ENCODE measurements around the gene AARS1. TPM values are rescaled to one million over a fixed set of nuclear protein-coding genes. Genes with fewer than 3 reads are reported as not detected.
"Not testable (repeated sequence)": the region's sequence is repeated elsewhere in the genome, so short reads cannot be mapped to it uniquely, and the experiment has no call there.

Gene AARS1
- 32.4 and 36.5 TPM in 2 replicates for total RNA-seq (2014; rRNA removed; shearing (Covaris generic))

DNA sequence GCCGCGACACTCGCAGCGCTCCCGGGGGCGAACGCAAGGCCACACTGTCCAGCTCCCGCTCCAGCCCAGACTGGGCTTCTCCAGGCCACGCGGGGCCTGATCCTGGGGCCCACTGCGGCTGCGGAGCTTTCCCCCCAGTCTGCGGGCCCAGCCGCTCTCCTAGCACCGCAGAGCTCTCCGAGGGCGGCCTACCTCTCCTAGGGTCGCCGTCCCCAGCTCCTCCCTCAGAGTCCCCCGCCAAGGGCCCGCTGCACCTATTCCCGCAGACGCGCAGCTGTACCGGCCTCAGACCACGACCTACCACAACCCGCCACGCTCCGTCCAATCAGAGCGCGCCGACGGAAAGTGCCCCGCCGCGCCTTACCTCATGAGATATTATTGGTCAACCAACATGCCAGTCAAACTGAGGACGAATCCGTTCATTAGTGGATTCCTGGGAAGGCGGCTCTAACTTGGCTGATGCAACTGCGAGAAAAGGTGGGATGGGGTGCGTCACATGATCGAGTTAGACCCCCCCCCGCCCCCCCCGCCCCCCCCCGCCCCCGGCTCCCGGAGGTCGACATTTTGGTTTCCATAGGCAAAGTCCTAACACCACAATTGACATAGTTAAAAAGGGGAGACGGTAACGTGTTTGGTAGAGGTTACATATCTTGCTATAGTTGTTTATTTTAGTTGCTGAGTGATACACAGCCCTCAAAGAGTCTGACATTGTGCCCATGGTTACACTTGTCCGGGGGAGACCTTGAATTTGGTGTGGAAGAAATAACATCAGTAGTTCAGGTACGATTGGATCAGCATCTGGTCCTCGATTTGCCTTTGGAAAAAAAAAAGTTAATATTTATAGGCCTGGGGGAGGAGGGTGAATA is at the start of gene AARS1:
Gene AARS1, minus strand, starts transcription at position 278 of the 866 bp plus-strand sequence. CDS start 6,743 bp downstream, outside the sequence.
- no peaks in the 10 kb centered on the region for H3K9me3 ChIP-seq (replicated peaks)
- H3K36me3 ChIP-seq = peaks cover 3% of the 10 kb centered on the region; the same call in 1 of the 2 replicates

DNA sequence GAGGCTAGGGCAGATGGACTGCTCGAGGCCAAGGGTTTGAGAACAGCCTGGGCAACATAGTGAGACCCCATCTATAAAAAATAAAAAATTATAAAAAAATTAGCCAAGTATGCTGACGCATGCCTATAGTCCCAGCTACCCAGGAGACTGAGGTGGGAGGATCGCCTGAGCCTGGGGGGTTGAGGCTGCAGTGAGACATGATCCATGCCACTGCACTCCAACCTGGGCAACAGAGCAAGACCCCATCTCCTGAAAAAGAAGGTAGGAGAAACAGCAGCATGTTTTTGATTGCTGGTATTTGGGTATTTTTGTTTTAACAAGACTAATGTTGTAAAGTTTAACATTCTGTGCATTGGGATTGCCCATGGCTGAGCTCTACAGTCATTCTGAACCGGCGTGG is 48.5 kb upstream of the AARS1 start:
- H3K4me1 ChIP-seq = no peaks in the 10 kb centered on the region

More for the DNA sequence above, at the start of gene AARS1:
- Histone ChIP-seq H3K27ac (peak within 1 kb of the TSS; percentile 93), H3K27me3 (no peaks in the 10 kb centered on the region), H3K4me1 (no peaks in the 10 kb centered on the region; the same call in 1 of the 2 replicates), H3K4me3 (peak within 1 kb of the TSS; percentile 85)
- peak; percentile 97 to 98 for DNase-seq

DNA sequence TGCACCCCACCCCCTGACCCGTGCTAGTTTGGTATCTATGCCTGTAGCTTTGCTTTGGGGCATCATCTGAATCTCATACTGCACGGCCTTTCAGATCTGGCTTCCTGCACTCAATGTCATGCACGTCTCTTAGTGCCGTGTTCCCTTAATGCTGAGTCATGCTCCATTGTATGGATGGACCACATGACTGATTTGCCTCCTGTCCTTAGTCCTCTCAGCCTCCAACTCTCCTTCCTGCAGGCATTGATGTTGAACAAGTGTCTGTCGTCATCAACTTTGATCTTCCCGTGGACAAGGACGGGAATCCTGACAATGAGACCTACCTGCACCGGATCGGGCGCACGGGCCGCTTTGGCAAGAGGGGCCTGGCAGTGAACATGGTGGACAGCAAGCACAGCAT is 43.4 kb upstream of the AARS1 start:
- not testable (repeated sequence) for H3K4me1 ChIP-seq; H3K36me3 ChIP-seq; H3K27me3 ChIP-seq; H3K27ac ChIP-seq; H3K4me3 ChIP-seq; H3K9me3 ChIP-seq (replicated peaks); DNase-seq

More for the DNA sequence above, 48.5 kb upstream of the AARS1 start:
- H3K27ac ChIP-seq = no peak overlapping the region
- no peak for DNase-seq
- H3K36me3 ChIP-seq = no peaks in the 10 kb centered on the region
- H3K27me3 ChIP-seq = no peaks in the 10 kb centered on the region
- H3K4me3 ChIP-seq = no peak overlapping the region
- no peaks in the 10 kb centered on the region for H3K9me3 ChIP-seq (replicated peaks)

DNA sequence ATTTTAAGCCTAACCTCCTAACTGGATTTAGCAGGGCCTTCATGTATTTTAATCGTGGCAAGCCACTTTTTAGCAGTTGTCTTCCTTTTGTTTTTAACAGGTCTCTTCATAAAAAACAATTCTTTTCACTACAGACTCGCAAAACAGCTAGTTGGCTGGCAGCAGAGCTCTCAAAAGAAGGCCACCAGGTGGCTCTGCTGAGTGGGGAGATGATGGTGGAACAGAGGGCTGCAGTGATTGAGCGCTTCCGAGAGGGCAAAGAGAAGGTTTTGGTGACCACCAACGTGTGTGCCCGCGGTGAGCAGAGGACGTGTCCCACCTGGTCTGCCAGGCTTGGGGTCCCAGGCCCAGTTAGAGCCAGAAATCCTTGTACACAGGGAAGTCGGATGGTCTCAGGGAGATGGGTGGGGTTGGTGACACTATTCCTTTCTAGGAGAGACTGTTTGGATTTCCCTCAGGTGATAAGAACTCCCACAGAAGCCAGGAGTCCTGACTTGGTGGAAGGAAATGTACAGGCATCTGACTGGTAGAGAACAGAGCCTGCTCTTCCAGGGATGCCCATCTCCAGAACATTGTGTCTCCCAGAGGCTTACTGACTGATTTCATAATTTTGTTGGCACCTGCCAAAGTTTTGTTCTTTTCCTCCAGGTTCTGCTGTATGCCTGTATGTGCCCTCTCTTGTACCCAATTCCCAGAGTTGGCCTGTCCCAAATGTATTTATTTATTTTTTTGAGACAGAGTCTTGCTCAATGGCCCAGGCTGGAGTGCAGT is 42.5 kb upstream of the AARS1 start:
- no peak overlapping the region for H3K27ac ChIP-seq
- H3K4me1 ChIP-seq = no peaks in the 10 kb centered on the region
- no peaks in the 10 kb centered on the region for H3K27me3 ChIP-seq
- H3K36me3 ChIP-seq = no peaks in the 10 kb centered on the region
- DNase-seq = peak in 1 of 2 experiments; percentile 7
- no peaks in the 10 kb centered on the region for H3K9me3 ChIP-seq (replicated peaks)
- H3K4me3 ChIP-seq = no peak overlapping the region

DNA sequence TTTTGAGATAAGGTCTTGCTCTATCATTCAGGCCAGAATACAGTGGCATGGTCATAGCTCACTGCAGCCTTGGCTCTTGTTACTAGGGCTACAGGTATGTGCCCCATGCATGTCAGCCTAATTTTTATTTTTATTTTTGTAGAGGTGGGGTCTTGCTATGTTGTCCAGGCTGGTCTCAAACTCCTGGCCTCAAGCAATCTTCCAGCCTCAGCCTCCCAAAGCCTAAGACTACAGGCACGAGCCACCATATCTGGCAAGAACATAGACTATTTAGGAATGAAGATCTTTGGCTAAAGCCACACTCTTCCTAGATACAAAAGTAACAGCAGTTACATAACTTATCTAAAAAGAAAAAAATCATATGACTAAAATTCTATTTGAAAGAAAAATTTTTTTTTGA is 41.8 kb upstream of the AARS1 start:
- no peak overlapping the region for H3K4me3 ChIP-seq
- DNase-seq = no peak
- no peaks in the 10 kb centered on the region for H3K4me1 ChIP-seq
- no peak overlapping the region for H3K27ac ChIP-seq
- no peaks in the 10 kb centered on the region for H3K27me3 ChIP-seq
- H3K36me3 ChIP-seq = no peaks in the 10 kb centered on the region; the same call in 1 of the 2 replicates
- H3K9me3 ChIP-seq (replicated peaks) = no peaks in the 10 kb centered on the region

DNA sequence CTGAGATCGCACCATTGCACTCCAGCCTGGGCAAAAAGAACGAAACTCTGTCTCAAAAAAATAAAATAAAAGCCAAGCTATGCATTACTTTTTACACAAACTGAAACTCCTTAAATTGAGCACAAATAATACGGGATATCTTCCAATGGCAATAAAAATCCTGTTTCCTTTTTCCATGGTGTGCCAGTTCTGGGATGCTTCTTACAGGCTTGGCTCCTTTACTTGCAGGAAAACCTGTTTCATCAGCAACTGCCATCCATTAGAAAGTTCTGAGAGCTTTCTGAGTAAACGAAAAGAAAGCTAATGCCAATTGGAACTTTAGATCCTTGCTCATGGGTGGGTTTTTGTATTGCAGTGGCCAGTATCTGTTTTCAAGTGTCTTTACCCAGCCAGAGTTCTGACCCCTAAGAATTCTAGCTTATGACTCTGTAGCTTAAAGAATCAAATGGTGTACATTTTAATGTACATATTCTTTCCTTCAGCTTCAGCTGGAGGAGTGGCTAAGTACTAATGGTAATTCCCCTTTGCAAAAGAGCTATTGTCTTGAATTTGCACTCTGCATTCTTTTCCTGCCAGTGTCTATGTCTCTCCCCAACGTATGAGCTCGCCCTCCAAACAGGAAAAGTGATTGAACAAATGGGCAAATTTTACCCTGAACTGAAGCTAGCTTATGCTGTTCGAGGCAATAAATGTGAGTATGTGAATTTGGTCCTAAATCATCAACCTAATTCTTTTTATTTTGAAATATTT is 35.9 kb upstream of the AARS1 start:
- H3K4me3 ChIP-seq = no peak overlapping the region
- no peak for DNase-seq
- H3K36me3 ChIP-seq = no peaks in the 10 kb centered on the region; the same call in none of the 2 replicates
- no peak overlapping the region for H3K27ac ChIP-seq
- H3K4me1 ChIP-seq = no peaks in the 10 kb centered on the region
- H3K27me3 ChIP-seq = no peaks in the 10 kb centered on the region
- H3K9me3 ChIP-seq (replicated peaks) = no peaks in the 10 kb centered on the region

DNA sequence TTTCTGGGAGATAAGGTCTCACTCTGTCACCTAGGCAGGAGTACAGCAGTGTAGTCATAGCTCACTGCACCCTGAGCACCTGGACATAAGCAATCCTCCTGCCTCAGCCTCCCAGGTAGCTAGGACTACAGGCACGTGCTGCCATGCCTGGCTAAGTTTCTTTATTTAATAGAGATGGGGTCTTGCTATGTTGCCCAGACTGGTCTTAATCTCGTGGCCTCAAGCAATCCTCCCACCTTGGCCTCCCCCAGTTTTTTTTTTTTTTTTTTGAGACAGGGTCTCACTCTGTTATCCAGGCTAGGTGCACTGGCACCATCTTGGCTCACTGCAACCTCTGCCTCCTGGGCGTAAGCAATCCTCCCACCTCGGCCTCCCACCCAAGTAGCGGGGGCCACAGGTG is 30.8 kb upstream of the AARS1 start:
- Histone ChIP-seq H3K27ac (no peak overlapping the region), H3K4me3 (no peak overlapping the region), H3K27me3 (no peaks in the 10 kb centered on the region), H3K9me3 (replicated peaks) (no peaks in the 10 kb centered on the region), H3K4me1 (no peaks in the 10 kb centered on the region), H3K36me3 (no peaks in the 10 kb centered on the region; the same call in 1 of the 2 replicates)
- no peak for DNase-seq

DNA sequence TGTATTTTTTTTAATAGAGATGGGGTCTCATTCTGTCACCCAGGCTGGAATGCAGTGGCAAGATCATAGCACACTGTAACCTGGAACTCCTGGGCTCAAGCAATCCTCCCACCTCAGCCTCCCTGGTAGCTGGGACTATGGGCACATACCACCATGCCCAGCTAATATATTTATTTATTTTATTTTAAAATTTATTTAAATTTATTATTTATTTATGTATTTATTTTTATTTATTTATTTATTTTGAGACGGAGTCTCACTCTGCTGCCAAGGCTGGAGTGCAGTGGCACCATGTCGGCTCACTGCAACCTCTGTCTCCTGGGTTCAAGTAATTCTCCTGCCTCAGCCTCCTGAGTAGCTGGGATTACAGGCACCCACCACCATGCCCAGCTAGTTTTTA is 18.4 kb upstream of the AARS1 start:
- H3K4me1 ChIP-seq; H3K4me3 ChIP-seq; H3K36me3 ChIP-seq; H3K9me3 ChIP-seq (replicated peaks); DNase-seq; H3K27me3 ChIP-seq; H3K27ac ChIP-seq: not testable (repeated sequence)

DNA sequence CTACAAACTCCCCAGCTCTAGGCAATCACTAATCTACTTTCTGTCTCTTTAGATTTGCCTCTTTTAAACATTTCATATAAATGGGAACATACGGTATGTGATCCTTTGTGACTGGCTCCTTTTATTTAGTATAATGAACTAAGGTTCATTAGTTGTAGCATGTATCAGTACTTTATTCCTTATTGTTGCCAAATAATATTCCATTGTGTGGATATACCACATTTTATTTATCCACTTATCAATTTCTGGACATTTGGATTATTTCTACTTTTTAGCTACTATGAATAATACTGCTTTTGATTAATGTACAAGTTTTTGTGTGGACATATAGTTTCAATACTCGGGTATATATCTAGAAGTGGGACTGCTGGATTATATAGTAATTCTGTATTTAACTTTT is 17.6 kb upstream of the AARS1 start:
- Histone ChIP-seq H3K9me3 (replicated peaks) (no peaks in the 10 kb centered on the region), H3K4me3 (no peak overlapping the region), H3K4me1 (no peaks in the 10 kb centered on the region), H3K27me3 (no peaks in the 10 kb centered on the region), H3K36me3 (no peaks in the 10 kb centered on the region), H3K27ac (no peak overlapping the region)
- DNase-seq = no peak

DNA sequence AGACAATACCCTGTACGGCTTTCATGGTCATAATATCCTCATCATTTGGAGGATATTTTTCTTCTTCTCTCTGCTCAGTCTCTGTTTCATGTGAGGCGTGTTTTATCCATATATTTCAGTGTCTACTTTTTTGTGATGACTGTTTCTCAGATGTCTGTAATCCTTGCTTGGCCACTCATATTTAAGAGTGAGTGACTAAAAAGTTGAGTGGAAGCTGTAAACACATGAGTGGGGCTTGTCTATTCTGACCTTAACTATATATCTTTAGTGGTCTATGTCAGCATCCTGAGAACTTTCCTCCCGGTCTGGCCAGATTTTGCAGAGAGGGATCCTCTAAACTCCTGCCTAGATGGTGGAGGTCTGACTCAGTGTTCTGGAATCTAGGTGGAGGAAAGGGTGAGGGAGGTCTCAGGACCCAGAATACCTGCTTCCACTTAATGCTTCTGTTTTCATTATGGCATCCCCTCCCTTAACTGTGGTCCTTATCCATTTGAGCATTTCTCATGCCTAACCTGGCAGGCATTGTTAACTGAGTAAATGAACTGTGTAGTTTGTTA is 15.7 kb upstream of the AARS1 start:
- Histone ChIP-seq H3K27me3 (no peaks in the 10 kb centered on the region), H3K36me3 (no peaks in the 10 kb centered on the region; the same call in 1 of the 2 replicates), H3K9me3 (replicated peaks) (no peaks in the 10 kb centered on the region), H3K27ac (no peak overlapping the region), H3K4me3 (no peak overlapping the region), H3K4me1 (no peaks in the 10 kb centered on the region)
- DNase-seq = no peak

DNA sequence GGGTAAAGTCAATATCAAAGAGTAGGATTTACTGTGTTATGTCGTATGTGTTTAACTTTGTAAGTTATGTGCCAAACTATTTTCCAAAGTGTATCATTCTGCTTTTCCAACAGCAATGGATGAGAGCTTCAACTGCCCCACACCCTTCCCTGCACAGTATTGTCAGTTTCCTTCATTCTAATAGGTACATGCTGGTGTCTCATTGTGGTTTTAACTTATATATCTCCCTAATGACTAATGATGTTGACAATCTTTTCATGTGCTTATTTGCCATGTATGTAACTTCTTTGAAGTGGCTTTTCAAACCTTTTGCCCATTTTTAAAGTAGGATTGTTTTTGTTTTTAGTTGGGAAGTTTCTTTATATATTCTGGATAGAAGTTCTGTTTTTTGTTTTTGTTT is 13.4 kb upstream of the AARS1 start:
- no peaks in the 10 kb centered on the region for H3K4me1 ChIP-seq
- no peaks in the 10 kb centered on the region for H3K9me3 ChIP-seq (replicated peaks)
- H3K36me3 ChIP-seq = no peaks in the 10 kb centered on the region; the same call in 1 of the 2 replicates
- no peak overlapping the region for H3K4me3 ChIP-seq
- DNase-seq = no peak
- H3K27me3 ChIP-seq = no peaks in the 10 kb centered on the region
- no peak overlapping the region for H3K27ac ChIP-seq

DNA sequence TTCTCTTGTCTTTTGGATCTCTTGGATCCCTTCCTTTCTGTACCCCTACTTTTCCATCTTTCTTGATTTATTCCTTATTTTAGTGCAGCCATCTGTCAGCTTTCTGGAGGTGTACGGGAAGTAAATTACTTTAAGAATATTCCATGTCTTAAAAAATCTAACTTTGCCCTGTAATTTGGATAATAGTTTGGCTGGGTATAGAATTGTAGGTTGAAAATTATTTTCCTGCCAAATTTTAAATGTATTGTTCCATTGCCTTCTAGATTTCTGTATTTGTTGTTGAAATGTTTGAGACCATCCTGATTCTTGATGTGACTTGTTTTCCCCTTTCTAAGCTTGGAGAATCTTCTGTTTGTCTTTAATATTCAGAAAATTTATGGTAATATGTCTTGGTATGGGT is 11.8 kb upstream of the AARS1 start:
- Histone ChIP-seq H3K36me3 (no peaks in the 10 kb centered on the region; the same call in 1 of the 2 replicates), H3K9me3 (replicated peaks) (no peaks in the 10 kb centered on the region), H3K4me3 (no peak overlapping the region), H3K27ac (no peak overlapping the region), H3K27me3 (no peaks in the 10 kb centered on the region), H3K4me1 (no peaks in the 10 kb centered on the region)
- no peak for DNase-seq

DNA sequence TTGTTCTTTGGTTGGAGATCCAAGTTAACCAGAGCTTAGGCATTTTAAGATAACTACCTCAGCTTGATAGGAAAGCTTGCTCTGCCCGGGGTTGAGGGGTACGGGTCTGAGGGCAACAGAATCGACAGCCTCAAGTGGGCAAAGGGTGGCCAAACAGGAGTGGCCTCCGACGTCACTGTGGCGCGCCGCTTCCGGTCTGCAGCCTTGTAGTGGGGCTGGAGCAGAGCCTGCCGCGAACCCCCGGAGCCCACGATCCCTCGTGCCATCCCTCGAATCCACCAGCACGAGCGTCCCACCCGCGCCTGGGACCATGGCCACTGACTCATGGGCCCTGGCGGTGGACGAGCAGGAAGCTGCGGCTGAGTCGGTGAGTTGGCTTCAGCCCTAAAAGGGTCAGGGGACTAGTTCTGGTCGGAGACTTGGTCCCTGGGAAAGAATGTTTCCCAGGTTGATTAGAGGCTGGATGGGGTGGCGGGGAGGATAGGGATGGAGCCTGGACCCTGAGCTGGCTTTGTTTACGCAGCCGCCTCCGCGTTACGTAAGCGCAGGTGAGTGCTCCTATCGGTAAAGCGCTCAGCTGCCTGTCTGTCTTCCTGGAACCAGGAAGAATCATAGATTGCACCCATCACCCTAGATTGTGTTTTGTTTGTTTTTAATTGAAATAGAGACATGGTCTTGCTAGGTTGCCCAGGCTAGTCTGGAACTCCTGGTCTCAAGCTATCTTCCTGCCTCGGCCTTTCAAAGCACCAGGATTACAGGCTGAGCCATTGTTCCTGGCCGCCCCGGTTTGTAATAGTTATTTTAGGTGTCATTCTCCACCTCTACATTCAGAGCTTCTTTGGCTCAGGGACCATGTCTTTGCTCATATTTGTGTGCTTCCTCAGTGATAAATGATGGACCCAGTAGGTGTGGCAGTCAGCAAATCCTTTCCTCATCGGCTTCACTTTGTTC is 10.0 kb upstream of the AARS1 start, which contains the start of gene DDX19B:
Gene DDX19B, plus strand, starts transcription at position 199 of the 951 bp plus-strand sequence. Its CDS starts 112 bp downstream, at position 311.
- Histone ChIP-seq H3K27me3 (no peaks in the 10 kb centered on the region), H3K9me3 (replicated peaks) (no peaks in the 10 kb centered on the region)
- DNase-seq = peak; percentile 60 to 63

More for the DNA sequence above, 10.0 kb upstream of the AARS1 start, which contains the start of gene DDX19B:
- Histone ChIP-seq H3K27ac (peak within 1 kb of the TSS; percentile 62), H3K4me1 (no peaks in the 10 kb centered on the region), H3K4me3 (peak within 1 kb of the TSS; percentile 90), H3K36me3 (no peaks in the 10 kb centered on the region; the same call in 1 of the 2 replicates)
